Stimulated activated CD4-positive, alpha-beta T cell treated with anti-CD3 and anti-CD28 coated beads, TNF-alpha, amount 100 ng/mL, for 48 hours (primary cell): Measurements from ENCODE around the gene RFX8.

Source experiments
- DNase-seq, 3 donors: peaks; one replicate each; pipeline ENCODE4 v3.0.0-alpha.2; 2020; ENCODE audit warnings: low read depth in 3 of 3

RFX8 gene

GRCh38 chr2:101382442-101382841 lies 92.5 kb downstream of the RFX8 start:
- DNase-seq, result no peak

GRCh38 chr2:101380376-101380775 lies 94.5 kb downstream of the RFX8 start:
- no peak for DNase-seq

- no peak for DNase-seq
Measured at GRCh38 chr2:101379091-101379490, 95.8 kb downstream of the RFX8 start.

- no peak for DNase-seq
Measured at GRCh38 chr2:101375653-101376052, 99.3 kb downstream of the RFX8 start.

GRCh38 chr2:101374821-101375561 lies 99.9 kb downstream of the RFX8 start:
- DNase-seq, result no peak

- DNase-seq, result no peak
Measured at GRCh38 chr2:101372792-101373191, 102.1 kb downstream of the RFX8 start.

GRCh38 chr2:101371636-101372035 lies 103.3 kb downstream of the RFX8 start:
- no peak for DNase-seq

GRCh38 chr2:101369100-101369499 lies 105.8 kb downstream of the RFX8 start:
- DNase-seq, result no peak

GRCh38 chr2:101368376-101368775 lies 106.5 kb downstream of the RFX8 start:
- no peak for DNase-seq

- DNase-seq, result no peak
Measured at GRCh38 chr2:101367508-101367907, 107.4 kb downstream of the RFX8 start.

GRCh38 chr2:101364878-101365277 lies 110.0 kb downstream of the RFX8 start:
- no peak for DNase-seq

- DNase-seq, result no peak
Measured at GRCh38 chr2:101362777-101363176, 112.1 kb downstream of the RFX8 start.

- DNase-seq, result no peak
Measured at GRCh38 chr2:101362316-101362715, 112.6 kb downstream of the RFX8 start.

GRCh38 chr2:101361522-101361921 lies 113.4 kb downstream of the RFX8 start:
- peak in 1 of 3 donors; percentile 6 for DNase-seq

- DNase-seq, result no peak
Measured at GRCh38 chr2:101361121-101361520, 113.8 kb downstream of the RFX8 start.

GRCh38 chr2:101360232-101360631 lies 114.7 kb downstream of the RFX8 start:
- no peak for DNase-seq

- DNase-seq, result no peak
Measured at GRCh38 chr2:101359410-101359954, 115.4 kb downstream of the RFX8 start.

GRCh38 chr2:101357376-101357775 lies 117.5 kb downstream of the RFX8 start:
- DNase-seq, result no peak

GRCh38 chr2:101356521-101356920 lies 118.4 kb downstream of the RFX8 start:
- DNase-seq, result no peak

GRCh38 chr2:101356055-101356454 lies 118.9 kb downstream of the RFX8 start:
- DNase-seq, result no peak

- no peak for DNase-seq
Measured at GRCh38 chr2:101355401-101356054, 119.4 kb downstream of the RFX8 start.

GRCh38 chr2:101354420-101355311 lies 120.2 kb downstream of the RFX8 start:
- no peak for DNase-seq
